ENCODE results near the gene CCDC9B.

Gene CCDC9B

DNA sequence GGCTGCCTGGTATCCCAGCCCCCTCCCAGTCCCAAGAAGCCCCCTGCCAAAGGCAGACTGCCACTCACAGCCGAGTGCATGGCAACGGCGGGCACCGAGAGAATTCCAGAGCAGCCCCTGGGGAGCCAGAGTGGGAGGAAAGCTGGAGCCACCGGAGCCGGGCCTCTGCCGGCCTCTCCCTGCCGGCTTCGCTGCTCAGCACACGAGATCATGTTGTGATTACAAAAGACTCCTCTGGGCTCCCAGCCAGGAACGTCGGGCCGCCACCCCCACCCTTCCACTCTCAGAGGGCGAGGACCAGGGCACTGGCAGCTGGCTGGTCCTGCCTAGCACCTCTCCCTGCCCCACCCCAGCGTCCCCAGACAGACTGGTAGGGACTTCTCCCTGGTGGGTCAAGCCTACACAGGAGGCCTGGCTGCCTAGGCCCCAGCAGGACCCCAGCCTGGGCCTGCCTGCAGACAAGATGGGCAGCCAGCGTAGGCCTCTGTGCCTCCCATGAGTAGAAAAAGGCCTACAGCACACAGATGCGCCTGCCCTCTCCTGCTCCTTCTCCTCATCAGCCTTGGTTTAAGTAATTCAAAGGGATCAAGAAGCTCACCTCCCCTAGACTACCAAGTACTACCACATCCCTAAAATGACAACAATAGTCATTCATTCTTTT is at the start of gene CCDC9B:
Gene CCDC9B, minus strand, starts transcription at position 200 of the 661 bp plus-strand sequence. Its CDS starts 120 bp downstream, at position 80.
- no peak for DNase-seq (ENCODE audit: low read depth, low spot score)

- no peak for DNase-seq (ENCODE audit: low read depth, low spot score)
Measured at GRCh38 chr15:40389824-40390595, 49.3 kb upstream of the CCDC9B start.

DNA sequence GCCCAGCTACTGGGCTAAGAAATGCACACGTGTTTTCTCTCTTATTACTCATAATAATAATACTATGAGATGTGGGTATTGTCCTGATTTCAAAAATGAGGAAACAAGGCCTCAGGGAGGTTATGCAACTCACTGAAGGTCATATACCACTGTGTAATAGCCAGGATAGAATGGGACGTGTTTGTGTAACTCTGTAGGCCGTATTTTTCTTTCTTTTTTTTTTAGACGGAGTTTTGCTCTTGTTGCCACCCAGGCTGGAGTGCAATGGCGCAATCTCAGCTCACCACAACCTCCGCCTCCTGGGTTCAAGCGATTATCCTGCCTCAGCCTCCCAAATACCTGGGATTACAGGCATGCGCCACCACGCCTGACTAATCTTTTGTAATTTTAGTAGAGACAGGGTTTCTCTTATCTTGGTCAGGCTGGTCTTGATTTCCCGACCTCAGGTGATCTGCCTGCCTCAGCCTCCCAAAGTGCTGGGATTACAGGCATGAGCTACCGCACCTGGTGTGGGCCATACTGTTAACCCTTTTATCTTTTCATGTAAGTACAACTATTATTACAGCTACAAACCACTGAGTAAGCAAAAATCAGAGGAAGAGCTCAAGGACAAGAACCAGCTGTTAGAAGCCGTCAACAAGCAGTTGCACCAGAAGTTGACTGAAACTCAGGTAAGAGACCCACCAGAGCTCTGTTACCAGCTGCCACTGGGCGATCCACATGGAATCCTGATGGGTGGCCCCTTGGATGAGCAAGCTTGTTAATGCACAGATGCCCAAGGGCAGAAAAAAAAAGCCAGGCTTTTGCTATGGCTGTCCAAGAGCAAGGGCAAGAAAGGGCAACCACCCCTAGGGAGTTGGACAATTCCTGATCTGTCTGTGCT is 48.4 kb upstream of the CCDC9B start:
- no peak for DNase-seq (ENCODE audit: low read depth, low spot score)

DNA sequence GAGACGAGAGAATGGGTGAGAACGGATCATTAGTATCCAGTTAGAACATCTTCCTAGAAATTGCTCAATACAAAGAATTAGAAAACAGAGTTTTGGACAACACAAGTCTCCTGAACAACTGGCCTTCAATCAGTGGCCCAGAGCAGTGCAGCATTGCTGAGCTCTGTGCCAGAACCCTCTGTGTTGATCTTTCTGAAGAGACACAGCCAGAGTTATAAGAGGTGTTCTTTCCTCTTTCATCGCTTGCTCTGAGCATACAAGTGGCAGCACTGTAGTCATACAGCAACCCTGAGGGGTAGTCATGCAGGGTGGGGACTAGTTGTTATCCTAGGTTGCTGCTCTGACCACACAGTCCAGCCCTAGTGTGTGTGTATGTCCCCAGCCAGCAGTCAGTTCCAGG is 45.7 kb upstream of the CCDC9B start:
- no peak for DNase-seq (ENCODE audit: low read depth, low spot score)

GRCh38 chr15:40382580-40383456 is 42.1 kb upstream of the CCDC9B start, which contains the start of gene KNSTRN:
Gene KNSTRN (plus strand): TSS chr15:40382721. CDS start chr15:40382836, 115 bp downstream.
- peak; percentile 89 for DNase-seq (ENCODE audit: low read depth, low spot score)

- DNase-seq (ENCODE audit: low read depth, low spot score): no peak
Measured at GRCh38 chr15:40381818-40382529, 41.2 kb upstream of the CCDC9B start.

- DNase-seq (ENCODE audit: low read depth, low spot score): no peak
Measured at GRCh38 chr15:40380636-40381035, 39.9 kb upstream of the CCDC9B start.

DNA sequence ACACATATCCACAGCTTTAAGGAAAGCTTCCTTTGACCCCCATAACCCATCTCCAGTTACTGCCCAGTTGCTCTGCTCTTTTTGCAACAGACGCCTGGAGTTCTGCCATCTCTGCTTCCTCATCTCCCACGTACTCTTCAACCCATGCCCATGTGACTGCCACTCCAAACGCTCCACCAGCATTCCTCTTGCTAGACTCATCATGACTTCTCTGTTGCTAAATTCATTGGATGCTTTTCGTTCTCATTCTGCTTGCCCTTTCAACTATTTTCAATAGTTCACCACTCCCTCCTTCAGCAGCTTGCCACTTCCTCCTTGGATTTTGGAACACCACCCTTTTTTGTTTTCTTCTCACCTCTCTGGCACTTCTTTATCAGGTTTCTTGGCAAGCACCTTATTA is 39.1 kb upstream of the CCDC9B start:
- no peak for DNase-seq (ENCODE audit: low read depth, low spot score)

DNA sequence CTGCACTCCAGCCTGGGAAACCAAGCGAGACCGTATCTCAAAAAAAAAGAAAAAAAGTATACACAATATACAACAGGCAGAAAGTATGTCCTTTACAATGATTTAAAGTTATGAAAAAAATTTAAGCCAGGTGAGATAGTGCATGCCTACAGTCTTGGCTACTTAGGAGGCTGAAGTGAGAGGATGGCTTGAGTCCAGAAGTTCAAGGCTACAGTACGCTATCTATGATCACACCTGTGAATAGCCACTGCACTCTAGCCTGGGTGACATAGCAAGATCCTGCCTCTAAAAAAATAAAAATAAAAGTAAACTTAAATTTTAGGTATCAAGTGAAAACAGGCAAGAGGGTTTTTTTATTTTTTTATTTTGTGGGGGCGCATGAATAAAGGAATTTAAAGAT is 38.6 kb upstream of the CCDC9B start:
- no peak for DNase-seq (ENCODE audit: low read depth, low spot score)

DNA sequence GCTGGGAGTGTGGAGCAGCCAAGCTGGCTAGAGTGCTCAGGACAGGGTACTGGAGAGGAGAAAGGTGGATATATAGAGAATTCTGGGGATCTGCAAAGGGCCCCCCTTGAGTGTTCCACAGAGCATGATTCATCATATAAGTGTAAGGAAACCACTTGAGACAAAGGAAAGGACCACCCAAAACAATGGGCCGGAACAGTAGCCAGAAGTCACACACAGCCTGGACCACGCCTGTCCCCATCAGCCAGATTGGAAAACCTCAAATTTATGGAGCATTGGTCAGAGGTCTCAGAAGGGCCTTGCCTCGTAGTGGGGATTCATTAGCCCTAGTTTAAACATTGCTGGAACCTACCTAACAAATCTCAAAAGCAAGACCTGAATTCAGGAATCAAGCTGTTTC is 36.9 kb upstream of the CCDC9B start:
- no peak for DNase-seq (ENCODE audit: low read depth, low spot score)

DNA sequence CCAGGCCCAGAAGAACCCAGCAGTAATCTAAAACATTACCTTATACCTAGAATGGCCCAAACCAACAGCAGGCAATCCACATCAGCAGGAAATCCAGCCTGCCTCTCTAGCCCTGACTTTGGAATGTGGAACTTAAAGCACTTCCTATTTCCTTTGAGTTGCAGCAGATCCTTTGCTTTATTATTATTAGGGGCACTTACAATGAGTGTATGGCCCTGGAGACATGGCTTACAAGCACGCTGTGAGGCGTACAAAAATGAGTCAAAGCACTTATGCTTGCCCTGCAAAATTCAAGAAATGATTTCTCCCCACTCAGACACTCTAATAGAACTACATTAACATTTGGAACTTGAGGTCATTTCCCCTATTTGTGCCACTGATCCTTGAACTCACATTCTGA is 32.2 kb upstream of the CCDC9B start:
- no peak for DNase-seq (ENCODE audit: low read depth, low spot score)

DNA sequence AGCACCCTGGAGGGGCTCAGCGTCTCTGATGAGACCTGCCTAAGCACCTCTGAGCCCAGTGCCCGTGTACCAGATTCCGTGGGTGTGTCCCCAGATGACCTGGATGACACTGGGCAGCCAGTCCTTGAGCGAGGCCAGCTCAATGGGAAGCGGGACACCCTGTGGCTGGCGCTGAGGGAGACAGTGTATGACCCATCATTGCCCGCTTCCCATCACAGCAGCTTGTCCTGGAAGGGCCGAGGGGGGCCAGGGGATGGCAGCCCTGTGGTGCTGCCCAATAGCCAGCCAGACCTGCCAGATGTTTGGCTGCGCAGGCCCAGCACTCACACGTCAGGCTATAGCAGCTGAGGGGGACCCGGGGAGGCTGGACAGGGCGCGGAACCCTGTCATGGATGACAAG is 29.2 kb upstream of the CCDC9B start:
- DNase-seq (ENCODE audit: low read depth, low spot score): no peak

GRCh38 chr15:40369474-40369869 is 28.7 kb upstream of the CCDC9B start:
- no peak for DNase-seq (ENCODE audit: low read depth, low spot score)

GRCh38 chr15:40368719-40369473 is 28.2 kb upstream of the CCDC9B start:
- DNase-seq (ENCODE audit: low read depth, low spot score): no peak

GRCh38 chr15:40367686-40368611 is 27.2 kb upstream of the CCDC9B start:
- peak; percentile 73 for DNase-seq (ENCODE audit: low read depth, low spot score)

DNA sequence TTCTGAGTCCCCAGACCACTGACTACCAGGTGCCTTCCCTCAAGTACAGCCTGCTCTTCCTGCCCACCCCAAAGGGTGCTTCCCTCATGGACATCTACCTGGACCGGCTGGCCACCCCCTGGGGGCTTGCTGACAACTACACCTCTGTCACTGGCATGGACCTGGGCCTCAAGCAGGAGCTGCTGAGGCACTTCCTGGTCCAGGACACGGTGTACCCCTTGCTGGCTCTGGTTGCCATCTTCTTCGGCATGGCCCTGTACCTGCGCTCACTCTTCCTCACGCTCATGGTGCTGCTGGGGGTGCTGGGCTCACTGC is 26.6 kb upstream of the CCDC9B start:
- no peak for DNase-seq (ENCODE audit: low read depth, low spot score)

DNA sequence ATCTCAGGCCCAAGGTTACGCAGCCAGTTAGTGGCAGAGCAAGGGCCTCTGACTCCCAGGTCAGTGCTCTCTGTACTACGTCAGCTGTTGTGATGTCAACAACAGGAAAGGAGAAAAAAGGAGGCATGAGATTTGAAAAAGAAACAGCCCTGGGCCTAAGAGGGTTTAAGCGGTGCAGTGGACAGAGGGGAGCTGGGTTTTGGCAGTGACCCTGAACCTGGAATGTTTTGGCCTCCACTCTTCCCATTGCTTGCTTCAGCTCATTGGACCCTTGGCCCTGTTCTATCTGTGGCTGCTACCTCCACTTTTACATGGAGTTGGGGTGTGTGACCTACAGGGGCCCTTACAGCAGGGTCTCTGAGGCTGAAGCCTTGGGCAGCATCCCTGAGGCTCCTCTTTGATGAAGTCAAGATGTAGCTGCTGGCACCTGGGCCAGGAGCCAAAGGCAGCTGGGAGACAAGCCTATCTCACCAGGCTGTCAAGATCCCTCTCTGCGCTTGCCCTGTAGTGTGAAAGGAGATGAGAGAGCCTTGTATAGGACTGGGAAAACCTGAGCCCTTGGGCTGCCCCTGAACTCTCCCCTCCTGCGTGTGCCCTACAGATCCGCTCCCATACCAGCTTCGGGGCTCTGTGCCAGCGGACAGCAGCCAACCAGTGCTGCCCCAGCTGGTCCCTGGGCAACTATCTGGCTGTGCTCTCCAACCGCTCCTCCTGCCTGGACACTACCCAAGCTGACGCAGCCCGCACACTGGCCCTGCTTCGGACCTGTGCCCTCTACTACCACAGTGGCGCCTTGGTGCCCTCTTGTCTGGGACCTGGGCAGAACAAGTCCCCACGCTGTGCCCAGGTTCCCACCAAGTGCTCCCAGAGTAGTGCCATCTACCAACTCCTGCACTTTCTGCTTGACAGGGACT is 26.0 kb upstream of the CCDC9B start:
- no peak for DNase-seq (ENCODE audit: low read depth, low spot score)
